ENCODE data around the gene DHRS2.
"Not testable (repeated sequence)": the region's sequence is repeated elsewhere in the genome, so short reads cannot be mapped to it uniquely, and the experiment has no call there.

Gene DHRS2

GRCh38 chr14:23629204-23629603 is 7.0 kb upstream of the DHRS2 start:
- H3K4me1 ChIP-seq (ENCODE audit: control insufficient read depth, insufficient read depth, low read length) = peaks cover 15% of the 10 kb centered on the region
- H3K9me3 ChIP-seq (ENCODE audit: control insufficient read depth, low read length) = no peaks in the 10 kb centered on the region
- H3K27me3 ChIP-seq (ENCODE audit: control insufficient read depth, insufficient read depth, low read length) = no peaks in the 10 kb centered on the region
- no peak overlapping the region for H3K4me3 ChIP-seq (ENCODE audit: low read length)
- H3K9ac ChIP-seq (ENCODE audit: low read length) = no peak overlapping the region
- H3K36me3 ChIP-seq (ENCODE audit: control insufficient read depth, insufficient read depth, low read length) = peaks cover 5% of the 10 kb centered on the region

- Histone ChIP-seq H3K4me3 (ENCODE audit: low read length) (no peak overlapping the region), H3K36me3 (ENCODE audit: control insufficient read depth, insufficient read depth, low read length) (peaks cover 5% of the 10 kb centered on the region), H3K9ac (ENCODE audit: low read length) (no peak overlapping the region), H3K4me1 (ENCODE audit: control insufficient read depth, insufficient read depth, low read length) (peaks cover 15% of the 10 kb centered on the region), H3K9me3 (ENCODE audit: control insufficient read depth, low read length) (no peaks in the 10 kb centered on the region), H3K27me3 (ENCODE audit: control insufficient read depth, insufficient read depth, low read length) (no peaks in the 10 kb centered on the region)
Measured at GRCh38 chr14:23629832-23630396, 6.2 kb upstream of the DHRS2 start.

GRCh38 chr14:23630687-23631086 is 5.5 kb upstream of the DHRS2 start:
- Histone ChIP-seq H3K9me3 (ENCODE audit: control insufficient read depth, low read length) (no peaks in the 10 kb centered on the region), H3K27me3 (ENCODE audit: control insufficient read depth, insufficient read depth, low read length) (no peaks in the 10 kb centered on the region), H3K36me3 (ENCODE audit: control insufficient read depth, insufficient read depth, low read length) (peaks cover 5% of the 10 kb centered on the region), H3K4me1 (ENCODE audit: control insufficient read depth, insufficient read depth, low read length) (peaks cover 15% of the 10 kb centered on the region), H3K9ac (ENCODE audit: low read length) (no peak overlapping the region), H3K4me3 (ENCODE audit: low read length) (no peak overlapping the region)

GRCh38 chr14:23631234-23631633 is 4.9 kb upstream of the DHRS2 start:
- peaks cover 15% of the 10 kb centered on the region for H3K4me1 ChIP-seq (ENCODE audit: control insufficient read depth, insufficient read depth, low read length)
- H3K27me3 ChIP-seq (ENCODE audit: control insufficient read depth, insufficient read depth, low read length) = no peaks in the 10 kb centered on the region
- H3K36me3 ChIP-seq (ENCODE audit: control insufficient read depth, insufficient read depth, low read length) = peaks cover 5% of the 10 kb centered on the region
- H3K4me3 ChIP-seq (ENCODE audit: low read length) = no peak overlapping the region
- no peaks in the 10 kb centered on the region for H3K9me3 ChIP-seq (ENCODE audit: control insufficient read depth, low read length)
- H3K9ac ChIP-seq (ENCODE audit: low read length) = no peak overlapping the region

- peaks cover 5% of the 10 kb centered on the region for H3K36me3 ChIP-seq (ENCODE audit: control insufficient read depth, insufficient read depth, low read length)
- no peak overlapping the region for H3K9ac ChIP-seq (ENCODE audit: low read length)
- no peaks in the 10 kb centered on the region for H3K27me3 ChIP-seq (ENCODE audit: control insufficient read depth, insufficient read depth, low read length)
- H3K4me3 ChIP-seq (ENCODE audit: low read length) = no peak overlapping the region
- H3K4me1 ChIP-seq (ENCODE audit: control insufficient read depth, insufficient read depth, low read length) = peaks cover 15% of the 10 kb centered on the region
- no peaks in the 10 kb centered on the region for H3K9me3 ChIP-seq (ENCODE audit: control insufficient read depth, low read length)
Measured at GRCh38 chr14:23631702-23632460, 4.3 kb upstream of the DHRS2 start.

GRCh38 chr14:23632461-23633159 is 3.6 kb upstream of the DHRS2 start:
- Histone ChIP-seq H3K9me3 (ENCODE audit: control insufficient read depth, low read length) (no peaks in the 10 kb centered on the region), H3K4me1 (ENCODE audit: control insufficient read depth, insufficient read depth, low read length) (peaks cover 15% of the 10 kb centered on the region), H3K27me3 (ENCODE audit: control insufficient read depth, insufficient read depth, low read length) (no peaks in the 10 kb centered on the region), H3K9ac (ENCODE audit: low read length) (no peak overlapping the region), H3K36me3 (ENCODE audit: control insufficient read depth, insufficient read depth, low read length) (no peaks in the 10 kb centered on the region), H3K4me3 (ENCODE audit: low read length) (no peak overlapping the region)

GRCh38 chr14:23633160-23633701 is 2.9 kb upstream of the DHRS2 start:
- H3K9ac ChIP-seq (ENCODE audit: low read length) = no peak overlapping the region
- no peak overlapping the region for H3K4me3 ChIP-seq (ENCODE audit: low read length)
- no peaks in the 10 kb centered on the region for H3K27me3 ChIP-seq (ENCODE audit: control insufficient read depth, insufficient read depth, low read length)
- H3K9me3 ChIP-seq (ENCODE audit: control insufficient read depth, low read length) = no peaks in the 10 kb centered on the region
- no peaks in the 10 kb centered on the region for H3K36me3 ChIP-seq (ENCODE audit: control insufficient read depth, insufficient read depth, low read length)
- H3K4me1 ChIP-seq (ENCODE audit: control insufficient read depth, insufficient read depth, low read length) = peaks cover 15% of the 10 kb centered on the region

- not testable (repeated sequence) for H3K27me3 ChIP-seq (ENCODE audit: control insufficient read depth, insufficient read depth, low read length); H3K4me3 ChIP-seq (ENCODE audit: low read length)
Measured at GRCh38 chr14:23634698-23635412, 1.3 kb upstream of the DHRS2 start.

GRCh38 chr14:23637312-23637654 is 1.1 kb downstream of the DHRS2 start:
- H3K4me1 ChIP-seq (ENCODE audit: control insufficient read depth, insufficient read depth, low read length); H3K36me3 ChIP-seq (ENCODE audit: control insufficient read depth, insufficient read depth, low read length); H3K9me3 ChIP-seq (ENCODE audit: control insufficient read depth, low read length); H3K9ac ChIP-seq (ENCODE audit: low read length); H3K4me3 ChIP-seq (ENCODE audit: low read length); H3K27me3 ChIP-seq (ENCODE audit: control insufficient read depth, insufficient read depth, low read length): not testable (repeated sequence)

More at GRCh38 chr14:23634698-23635412, 1.3 kb upstream of the DHRS2 start:
- peaks cover 15% of the 10 kb centered on the region for H3K4me1 ChIP-seq (ENCODE audit: control insufficient read depth, insufficient read depth, low read length)
- H3K9ac ChIP-seq (ENCODE audit: low read length); H3K9me3 ChIP-seq (ENCODE audit: control insufficient read depth, low read length); H3K36me3 ChIP-seq (ENCODE audit: control insufficient read depth, insufficient read depth, low read length): not testable (repeated sequence)

- H3K36me3 ChIP-seq (ENCODE audit: control insufficient read depth, insufficient read depth, low read length); H3K4me1 ChIP-seq (ENCODE audit: control insufficient read depth, insufficient read depth, low read length): not testable (repeated sequence)
Measured at GRCh38 chr14:23637655-23638413, 1.7 kb downstream of the DHRS2 start.

GRCh38 chr14:23638414-23639047 is 2.4 kb downstream of the DHRS2 start:
- no peaks in the 10 kb centered on the region for H3K36me3 ChIP-seq (ENCODE audit: control insufficient read depth, insufficient read depth, low read length)
- no peaks in the 10 kb centered on the region for H3K9me3 ChIP-seq (ENCODE audit: control insufficient read depth, low read length)
- peaks cover 7% of the 10 kb centered on the region for H3K4me1 ChIP-seq (ENCODE audit: control insufficient read depth, insufficient read depth, low read length)
- H3K4me3 ChIP-seq (ENCODE audit: low read length) = no peak overlapping the region
- no peaks in the 10 kb centered on the region for H3K27me3 ChIP-seq (ENCODE audit: control insufficient read depth, insufficient read depth, low read length)
- no peak overlapping the region for H3K9ac ChIP-seq (ENCODE audit: low read length)

More at GRCh38 chr14:23637655-23638413, 1.7 kb downstream of the DHRS2 start:
- H3K9ac ChIP-seq (ENCODE audit: low read length); H3K4me3 ChIP-seq (ENCODE audit: low read length); H3K27me3 ChIP-seq (ENCODE audit: control insufficient read depth, insufficient read depth, low read length); H3K9me3 ChIP-seq (ENCODE audit: control insufficient read depth, low read length): not testable (repeated sequence)

Measured in mucosa of stomach (tissue), 1 donor.